HepG2 (cell line): ENCODE results near the gene SLC13A2. TPM values are rescaled to one million over a fixed set of nuclear protein-coding genes. Genes with fewer than 3 reads are reported as not detected.

Source experiments
- ATAC-seq: fragments of 200-7000 bp; cut with Tn5 transposase; 3 replicates; pipeline ENCODE4 v1.9.1; 2020; ENCODE audit warnings: mild to moderate bottlenecking, moderate library complexity
- BruUV-seq: library from RNA; stranded (reverse); fragments of 400-500 nt; replicated peaks from 2 replicates; lab custom pipeline; 2021; lab: Mats Ljungman, UMichigan
- CTCF ChIA-PET: fragments of 300-600 bp; formaldehyde crosslinking; extraction: SDS; loops from one replicate; lab custom pipeline; 2021; ENCODE audit warnings: low total read pairs, inconsistent platforms, low intra/inter-chr PET ratio; lab: Yijun Ruan, JAX
- POLR2A ChIA-PET: fragments of 350-600 bp; sonication (Branson Sonifier 250); formaldehyde crosslinking; loops from one replicate; lab custom pipeline; 2020; ENCODE audit warnings: antibody characterized with exemption, inconsistent platforms; lab: Yijun Ruan, JAX
- DNase-seq: peaks from one replicate; pipeline ENCODE4 v3.0.0-alpha.2; 2015; ENCODE audit warnings: low spot score
- FAIRE-seq: peaks from 3 replicates; lab custom pipeline; 2011; peaks lifted over from hg19 to GRCh38; lab: Jason Lieb, UNC
- H2AFZ ChIP-seq: one replicate; pipeline ENCODE4 v1.6.1; 2011; ENCODE audit warnings: low read length, inconsistent platforms
- H3K27ac ChIP-seq: fragments of 300-600 bp; 3 replicates; pipeline ENCODE4 v1.8.0; 2011; ENCODE audit warnings: mixed run types, mild to moderate bottlenecking, mixed read lengths, low read length, inconsistent platforms; ENCODE audit not compliant: insufficient read depth; ENCODE audit errors: extremely low read length
- H3K27me3 ChIP-seq, 2 experiments: fragments of 200-600 bp in 1 of 2; 2 replicates in 1 of 2; 3 replicates in 1 of 2; pipeline versions ENCODE4 v1.6.0 to v1.8.0; 2011; ENCODE audit warnings: low read length in 2 of 2, mild to moderate bottlenecking in 2 of 2, moderate library complexity in 2 of 2, inconsistent platforms in 1 of 2; ENCODE audit not compliant: insufficient read depth in 2 of 2, control insufficient read depth in 1 of 2
- H3K36me3 ChIP-seq, 2 experiments: fragments of 200-600 bp in 1 of 2; replicated peaks in 1 of 2; 2 replicates in 1 of 2; 3 replicates in 1 of 2; pipeline versions ENCODE4 v1.5.1 to v1.8.0; 2011; ENCODE audit warnings: low read length in 2 of 2, inconsistent platforms in 1 of 2; ENCODE audit not compliant: insufficient read depth in 2 of 2, control insufficient read depth in 1 of 2
- H3K4me1 ChIP-seq: 2 replicates; pipeline ENCODE4 v1.5.1; 2012; ENCODE audit warnings: low read length, inconsistent platforms; ENCODE audit not compliant: insufficient read depth
- H3K4me2 ChIP-seq: 2 replicates; pipeline ENCODE4 v1.6.0; 2011; ENCODE audit warnings: low read depth, low read length, inconsistent platforms
- H3K4me3 ChIP-seq, 3 experiments: fragments of 200-600 bp in 1 of 3; sonication (generic), shearing (Covaris generic) in 1 of 3; replicated peaks in 1 of 3; 2 replicates each; pipeline ENCODE4 v1.5.1; 2011 to 2016; ENCODE audit warnings: low read length in 3 of 3, inconsistent platforms in 2 of 3, low read depth in 2 of 3, mild to moderate bottlenecking in 2 of 3, control low read depth in 1 of 3, mixed read lengths in 1 of 3; ENCODE audit not compliant: insufficient read depth in 1 of 3
- H3K79me2 ChIP-seq: one replicate; pipeline ENCODE4 v1.6.1; 2011; ENCODE audit warnings: low read length, inconsistent platforms; ENCODE audit not compliant: insufficient read depth
- H3K9ac ChIP-seq: 2 replicates; pipeline ENCODE4 v1.6.0; 2011; ENCODE audit warnings: mild to moderate bottlenecking, low read depth, low read length, inconsistent platforms; ENCODE audit not compliant: insufficient read depth
- H3K9me3 ChIP-seq: 2 replicates; pipeline ENCODE4 v1.5.1; 2012; ENCODE audit warnings: mild to moderate bottlenecking, low read length
- H4K20me1 ChIP-seq: 2 replicates; pipeline ENCODE4 v1.6.0; 2011; ENCODE audit warnings: inconsistent platforms, mild to moderate bottlenecking, low read length, moderate library complexity; ENCODE audit not compliant: insufficient read depth
- CEBPB ChIP-seq: IDR thresholded peaks from 2 replicates; pipeline ENCODE4 v1.6.1; 2011; ENCODE audit warnings: low read depth, low read length, improper control_type of control experiment, borderline replicate concordance
- GFI1 ChIP-seq: sonication (generic); formaldehyde crosslinking; IDR thresholded peaks from 2 replicates; pipeline ENCODE4 v1.5.0; 2020; ENCODE audit warnings: missing genetic modification reagents, mild to moderate bottlenecking, borderline replicate concordance
- HCFC1 ChIP-seq: fragments of 150-350 bp; IDR thresholded peaks from 2 replicates; pipeline ENCODE4 v1.6.1; 2014; ENCODE audit warnings: low read depth, low read length
- KDM4B ChIP-seq: sonication (generic); formaldehyde crosslinking; IDR thresholded peaks from 2 replicates; pipeline ENCODE4 v1.4.0; 2020; ENCODE audit warnings: missing genetic modification reagents
- MTERF4 ChIP-seq: sonication (generic); formaldehyde crosslinking; IDR thresholded peaks from 2 replicates; pipeline ENCODE4 v1.8.0; 2023; ENCODE audit warnings: mild to moderate bottlenecking, missing genetic modification reagents
- MTF1 ChIP-seq: sonication (generic); formaldehyde crosslinking; IDR thresholded peaks from 2 replicates; pipeline ENCODE4 v1.5.0; 2020; ENCODE audit warnings: missing genetic modification reagents
- MYPOP ChIP-seq: sonication (generic); formaldehyde crosslinking; IDR thresholded peaks from 2 replicates; pipeline ENCODE4 v1.8.1; 2023; ENCODE audit warnings: mild to moderate bottlenecking, moderate library complexity, missing genetic modification reagents
- ZNF33A ChIP-seq: sonication (generic); formaldehyde crosslinking; IDR thresholded peaks from 2 replicates; pipeline ENCODE4 v1.5.1; 2020; ENCODE audit warnings: missing genetic modification reagents, mild to moderate bottlenecking, moderate library complexity, borderline replicate concordance
- WGBS: methylation state at CpG from one replicate; pipeline ENCODE4 v1.1.6; 2017; ENCODE audit warnings: low lambda C conversion rate; 5-methylcytosine and 5-hydroxymethylcytosine counted together
- in situ Hi-C: cut with HindIII; loops from 2 replicates; pipeline ENCODE4 v1.10.0; 2017; ENCODE audit warnings: low pct_unique_long_range_greater_than_20kb; ENCODE audit not compliant: extremely low pct_ligation_motif_present
- intact Hi-C: fragments of 100-400 bp; cut with micrococcal nuclease; formaldehyde crosslinking; loops from one replicate; pipeline ENCODE4 v1.10.0; 2022; ENCODE audit not compliant: unreplicated experiment
- polyA plus RNA-seq, 8 experiments: library from polyadenylated mRNA; depleted of rRNA in 3 of 8; stranded (reverse) in 7 of 8; unstranded in 1 of 8; fragments of >200 nt; fragmentation: Illumina TruSeq in 4 of 8; extraction: Trizol in 4 of 8; gene quantifications; 2 replicates each; pipeline versions ENCODE4 v1.2.1 to v1.2.3, GENCODE V29; 2011 to 2016; ENCODE audit warnings: low read depth in 4 of 8, missing spikeins in 1 of 8, mixed read lengths in 1 of 8; ENCODE audit not compliant: insufficient read depth in 1 of 8
- total RNA-seq, 5 experiments: library from RNA; depleted of rRNA; stranded (reverse); fragments of >200 nt; fragmentation: Illumina TruSeq; extraction: Trizol; gene quantifications; 2 replicates each; pipeline ENCODE4 v1.2.3, GENCODE V29; 2016; ENCODE audit warnings: low read depth in 1 of 5

Gene SLC13A2
- total and polyA plus RNA-seq, 2 of the 13 experiments (the other 11 are each of a cell fraction or from before 2014, with no cell fraction given) = 0.07 TPM; not detected in 1

- Histone ChIP-seq H3K9me3 (no peaks in the 10 kb centered on the region), H3K79me2 (no peaks in the 10 kb centered on the region), H3K9ac (no peak overlapping the region), H3K4me3 (no peak overlapping the region), H3K4me2 (no peak overlapping the region), H3K4me1 (peaks cover 37% of the 10 kb centered on the region), H3K27ac (no peak overlapping the region), H4K20me1 (no peaks in the 10 kb centered on the region), H3K27me3 (peaks cover 9 to 39% of the 10 kb centered on the region in 2 experiments; a peak in 4 of 5 replicates), H3K36me3 (no peaks in the 10 kb centered on the region), H2AFZ (no peak overlapping the region)
- TF ChIP-seq GFI1 (CRISPR knock-in tag) (no peak), ZNF33A (CRISPR knock-in tag) (no peak), KDM4B (CRISPR knock-in tag) (no peak), MTERF4 (no peak), MTF1 (CRISPR knock-in tag) (no peak), HCFC1 (no peak), CEBPB (no peak), MYPOP (CRISPR knock-in tag) (no peak)
- intact Hi-C loops = loop anchor here (5.0 kb wide), 1 partner anchor 739 kb away; no protein-coding TSS in a partner anchor
- DNase-seq = no peak
- in situ Hi-C loops = no loop called here
- FAIRE-seq = no peak
- no peak for ATAC-seq
- WGBS = 45% methylated on average over 2 of the region's 2 CpGs
- ChIA-PET POLR2A (no interaction called here), CTCF (no interaction called here)
- BruUV-seq = no TSS peak
Measured at GRCh38 chr17:28527859-28528258, 54.4 kb downstream of the SLC13A2 start.
